Fibroblast of the conjunctiva (primary cell): ENCODE results near the gene LRMDA.

ENCODE experiments used
- DNase-seq: peaks from one replicate; pipeline ENCODE4 v3.0.0-alpha.2; 2010; ENCODE audit warnings: low read depth

The LRMDA gene

GRCh38 chr10:75476985-75477384, 45.6 kb downstream of the LRMDA start:
- DNase-seq = no peak

DNA sequence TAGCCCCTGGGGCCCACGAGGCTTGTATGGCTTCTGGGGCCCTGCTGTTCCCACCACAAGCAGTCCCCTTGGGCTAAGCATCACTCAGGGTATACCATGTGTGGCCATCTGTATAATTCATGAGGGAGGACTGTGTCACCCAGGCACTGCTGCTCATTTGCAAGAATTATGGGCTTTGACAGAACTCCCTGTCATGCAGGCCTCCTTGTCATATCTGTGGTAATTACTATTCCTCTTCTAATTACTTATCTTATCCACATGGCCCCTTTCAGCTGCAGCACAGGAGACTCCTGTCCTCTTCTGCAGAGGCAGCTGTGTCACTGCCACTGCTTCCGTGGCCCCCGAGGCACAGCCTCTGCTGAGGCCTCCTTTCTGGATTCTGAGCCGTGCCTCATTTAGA, 46.3 kb downstream of the LRMDA start:
- DNase-seq = no peak

DNA sequence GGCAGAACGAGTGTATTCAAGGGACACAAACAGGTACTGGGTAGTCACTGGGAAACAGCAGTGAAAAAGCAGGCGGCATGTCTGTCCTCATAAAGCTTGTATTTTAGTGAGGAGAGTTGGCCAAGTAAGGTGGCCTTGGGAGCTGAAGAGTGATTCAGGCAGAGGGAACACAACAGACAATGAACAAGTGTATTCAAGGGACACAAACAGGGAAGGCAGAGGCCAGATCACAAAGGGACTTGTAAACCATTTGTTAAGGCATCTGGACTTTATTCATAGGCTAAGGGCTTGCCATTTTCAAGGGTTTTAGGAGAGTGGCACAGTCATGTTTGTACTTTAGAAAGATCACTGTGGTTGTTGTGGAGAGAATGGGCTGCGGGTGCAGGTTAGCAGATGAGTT, 49.0 kb downstream of the LRMDA start:
- no peak for DNase-seq

GRCh38 chr10:75483188-75483587, 51.8 kb downstream of the LRMDA start:
- no peak for DNase-seq

DNA sequence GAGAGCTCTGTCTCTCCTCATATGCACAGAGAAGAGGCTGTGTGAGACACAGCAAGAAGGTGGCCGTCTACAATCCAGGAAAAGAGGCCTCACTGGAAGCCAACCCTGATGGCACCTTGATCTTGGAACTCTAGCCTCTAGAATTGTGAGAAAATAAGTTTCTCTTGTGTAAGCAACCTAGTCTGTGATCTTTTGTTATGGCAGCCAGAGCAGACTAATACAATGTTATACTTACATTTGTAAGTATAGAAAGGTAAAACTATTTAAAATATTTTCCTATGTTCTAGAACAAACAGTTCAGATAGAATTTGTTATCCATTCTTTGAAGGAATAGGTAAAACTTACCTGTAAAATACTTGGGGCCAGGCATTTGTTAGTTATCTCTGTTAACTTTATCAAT, 53.3 kb downstream of the LRMDA start:
- no peak for DNase-seq

GRCh38 chr10:75486591-75486990, 55.2 kb downstream of the LRMDA start:
- no peak for DNase-seq

GRCh38 chr10:75487087-75487754, 55.8 kb downstream of the LRMDA start:
- no peak for DNase-seq

- DNase-seq = no peak
These were observed 56.3 kb downstream of the LRMDA start for GRCh38 chr10:75487755-75488125.

DNA sequence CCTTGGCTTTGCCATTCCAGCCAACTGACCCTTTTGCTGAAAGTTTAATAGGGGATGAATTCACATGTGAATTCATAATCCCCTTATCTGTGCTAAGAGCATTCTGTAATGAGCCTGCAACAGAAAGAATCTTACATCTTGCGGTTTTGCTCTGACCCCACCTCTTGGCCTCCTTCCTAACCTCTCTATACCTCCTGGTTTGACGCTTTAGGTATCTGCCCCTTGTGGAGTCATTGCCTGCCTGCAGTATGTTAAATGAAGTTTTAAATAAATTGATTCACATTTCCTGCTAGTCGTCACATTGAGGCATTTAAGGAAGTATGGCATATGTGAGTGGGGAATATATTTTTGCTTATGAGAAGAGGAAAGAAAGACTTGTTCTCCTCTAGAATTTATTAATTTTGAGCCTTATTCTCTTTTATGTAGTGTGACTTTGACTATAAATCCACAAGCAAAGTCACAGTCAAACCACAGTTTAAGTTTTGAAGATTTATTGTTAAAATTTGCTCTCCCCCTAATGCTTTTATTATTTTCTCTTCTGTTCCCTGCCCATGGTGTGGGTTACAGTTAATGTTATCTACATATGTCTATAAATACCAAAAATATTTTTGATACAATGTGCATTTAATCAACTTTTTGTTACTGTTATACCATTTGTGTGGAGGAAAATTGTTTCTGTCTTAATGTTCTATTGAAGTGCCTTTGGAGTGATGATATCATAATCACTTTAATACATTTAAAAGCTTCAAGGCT, 60.9 kb downstream of the LRMDA start:
- DNase-seq = no peak

DNA sequence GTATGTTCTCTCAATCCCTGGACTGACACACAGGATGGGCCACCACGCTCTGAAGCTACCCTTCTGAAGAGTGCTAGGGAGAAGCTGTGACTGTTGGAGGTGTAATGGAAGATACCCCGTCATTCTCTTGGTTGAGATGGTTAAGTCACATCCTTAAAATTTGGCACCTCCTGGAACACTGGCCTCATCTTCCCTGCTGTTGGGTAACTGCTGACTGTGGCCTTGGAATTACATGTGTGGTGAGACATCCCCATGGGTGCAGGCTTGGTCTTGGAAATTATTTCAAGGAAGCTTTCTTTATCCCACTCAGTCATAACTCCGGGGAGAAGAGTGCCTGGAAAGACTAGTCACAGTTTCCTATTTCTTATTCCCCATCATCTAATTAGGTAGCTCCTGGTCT, 62.0 kb downstream of the LRMDA start:
- no peak for DNase-seq

DNA sequence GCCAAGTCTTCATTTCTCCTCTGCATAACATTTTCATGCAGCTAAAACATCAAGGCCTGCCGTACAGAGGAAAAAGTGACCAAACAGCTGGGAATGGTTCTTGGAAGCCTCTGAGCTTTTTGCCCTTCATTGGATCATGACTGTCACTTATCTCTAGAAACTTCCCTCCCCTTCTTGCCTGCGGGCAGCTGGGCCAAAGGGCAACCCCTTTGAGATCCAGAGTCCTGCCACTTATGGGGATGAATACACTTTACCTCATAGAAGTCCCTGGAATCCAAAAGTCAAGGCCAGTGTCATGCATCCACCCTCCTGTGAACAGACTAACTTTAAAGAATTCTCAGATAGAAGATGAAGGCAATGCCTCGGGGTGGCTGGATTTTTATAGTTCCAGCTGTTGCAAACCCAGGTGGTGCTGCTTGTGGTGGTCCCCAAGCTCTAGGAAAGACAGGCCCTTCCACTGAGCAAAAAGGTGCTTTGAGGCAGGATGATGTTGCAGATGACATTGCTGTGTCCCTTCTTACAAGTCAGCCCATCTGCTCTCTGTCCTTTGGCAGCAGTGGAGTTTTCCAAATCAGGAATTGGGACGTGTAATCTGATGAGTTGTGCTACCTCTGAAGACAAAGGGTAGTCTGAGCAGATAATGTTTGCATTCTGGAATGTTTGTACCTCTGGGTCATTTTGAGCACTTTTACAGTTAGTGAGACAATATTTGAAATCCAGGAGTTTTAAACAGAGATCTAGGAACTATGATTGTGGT, 64.2 kb downstream of the LRMDA start:
- no peak for DNase-seq

DNA sequence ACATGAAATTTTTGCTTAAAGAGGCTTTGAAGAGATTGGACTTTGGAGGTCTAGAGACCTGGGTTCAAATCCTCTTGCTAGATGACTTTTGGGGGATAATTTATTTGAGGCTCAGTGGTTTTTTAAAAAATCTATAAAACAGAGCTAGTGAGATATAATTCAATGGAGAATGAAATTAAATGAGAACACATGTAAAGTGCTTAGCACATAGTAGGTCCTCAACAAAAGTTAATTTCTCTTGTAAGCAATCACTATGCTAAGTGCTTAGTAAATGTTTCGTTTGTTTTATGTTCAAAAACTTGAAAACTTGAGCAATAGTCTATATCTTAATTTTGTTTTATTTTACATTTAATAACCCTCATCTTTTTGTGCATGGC, 64.8 kb downstream of the LRMDA start:
- no peak for DNase-seq

- no peak for DNase-seq
These were observed 66.8 kb downstream of the LRMDA start for GRCh38 chr10:75497997-75498883.

DNA sequence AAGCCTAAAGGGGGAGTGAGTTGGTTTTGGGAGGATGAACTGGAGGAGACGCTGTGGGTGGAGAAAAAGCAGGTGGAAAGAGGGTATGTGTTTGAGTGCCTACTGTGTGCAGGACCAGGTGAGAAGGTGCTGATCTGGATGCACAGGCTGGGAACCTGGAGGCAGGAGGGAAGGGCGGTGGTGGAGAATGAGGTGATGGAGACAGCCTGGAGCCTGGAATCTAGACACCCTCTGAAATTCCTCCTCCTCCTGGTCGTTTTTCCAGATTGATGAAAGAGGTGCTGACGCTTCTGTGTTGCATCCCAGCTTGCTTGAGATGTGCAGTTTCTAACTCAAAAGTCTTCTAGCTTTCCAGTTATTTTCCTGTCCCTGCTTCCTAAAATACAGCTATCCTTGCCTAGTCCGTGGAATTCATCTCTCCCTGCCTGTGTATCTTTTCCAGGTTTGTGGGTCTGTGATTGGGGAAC, 67.5 kb downstream of the LRMDA start:
- no peak for DNase-seq

DNA sequence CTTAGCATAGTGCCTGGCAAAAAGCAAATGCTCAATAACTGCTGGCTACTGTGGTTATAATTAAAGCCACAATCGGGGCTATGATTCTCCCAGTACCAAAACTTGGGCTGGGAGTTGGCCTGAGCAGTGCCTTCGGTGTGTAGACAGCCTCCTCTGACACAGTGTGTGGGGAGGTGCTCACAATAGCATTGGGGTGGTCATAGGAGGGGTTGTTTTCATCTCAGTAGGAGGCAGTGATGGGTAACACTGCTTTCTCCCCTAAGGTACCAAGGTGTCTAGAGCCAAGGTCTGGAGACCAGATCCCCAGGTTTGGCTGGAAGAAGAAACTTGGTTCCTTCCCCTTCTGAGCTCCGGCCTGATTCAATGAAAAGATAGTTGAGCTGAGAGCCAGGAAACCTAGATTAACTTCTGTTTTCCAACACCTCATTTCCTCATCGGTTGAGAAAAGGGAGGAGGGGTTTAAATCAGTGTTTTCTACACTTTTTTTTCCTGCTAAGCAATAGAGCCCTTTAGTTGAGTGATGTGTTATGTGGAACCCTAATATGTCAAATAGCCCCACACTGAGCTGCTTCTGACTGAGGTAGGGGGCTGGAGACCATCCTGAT, 68.2 kb downstream of the LRMDA start:
- no peak for DNase-seq

DNA sequence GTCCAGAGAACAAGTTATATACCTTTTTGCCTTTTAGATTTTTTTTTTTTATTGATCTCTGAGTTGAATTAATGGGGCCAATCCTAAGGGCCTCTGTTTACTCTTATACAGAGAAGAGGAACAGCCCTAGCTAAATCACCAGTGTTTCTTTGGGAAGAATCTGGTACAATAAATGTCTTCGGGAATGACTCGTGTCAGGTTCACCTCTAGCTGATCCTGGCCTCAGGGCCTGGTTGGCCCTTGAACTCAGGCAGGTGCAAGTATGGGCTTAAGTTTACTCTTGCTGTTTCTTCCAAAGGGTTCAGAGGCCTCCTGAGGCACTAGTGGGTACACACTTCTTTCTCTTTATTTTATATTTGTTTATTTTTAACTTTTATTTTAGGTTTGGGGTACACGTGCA, 71.0 kb downstream of the LRMDA start:
- no peak for DNase-seq

DNA sequence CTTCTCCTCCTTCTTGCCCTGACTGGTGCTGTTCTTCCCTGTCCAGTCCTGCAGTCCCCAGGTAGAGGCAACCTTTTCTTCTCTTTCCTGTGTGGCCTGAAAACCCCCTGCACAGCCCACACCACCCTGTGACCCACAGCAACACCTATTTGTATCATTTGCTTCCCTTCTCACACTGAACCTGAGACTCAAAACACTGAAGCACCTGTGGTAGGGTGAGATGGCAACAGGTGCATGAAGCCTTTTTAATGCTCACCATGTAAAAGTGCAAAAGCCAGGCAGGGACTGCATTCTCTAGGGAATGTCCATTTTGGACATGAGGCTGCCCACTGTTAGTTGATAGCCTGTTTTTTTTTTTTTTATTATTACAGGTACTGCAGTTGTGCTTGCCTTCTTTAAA, 71.4 kb downstream of the LRMDA start:
- no peak for DNase-seq

DNA sequence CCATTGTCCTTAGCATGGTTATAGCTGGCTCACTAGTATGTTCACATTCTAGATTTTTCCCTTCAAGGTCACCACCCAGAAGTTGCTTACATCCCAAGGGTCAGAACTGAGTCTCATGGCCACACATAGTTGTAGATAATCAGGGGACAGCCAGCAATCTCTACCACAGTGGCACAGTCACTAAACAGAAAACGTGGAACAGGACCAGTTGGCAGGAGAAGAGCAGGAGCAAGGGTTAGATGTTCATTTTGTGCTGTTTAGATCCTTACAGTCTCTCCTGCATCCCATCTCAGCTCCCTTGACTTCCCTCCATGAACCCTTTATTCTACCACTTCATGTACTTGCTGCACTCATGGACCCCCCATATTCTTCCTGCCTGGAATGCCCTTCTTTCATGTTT, 73.9 kb downstream of the LRMDA start:
- DNase-seq = no peak

- DNase-seq = no peak
These were observed 74.5 kb downstream of the LRMDA start for GRCh38 chr10:75505840-75506506.

DNA sequence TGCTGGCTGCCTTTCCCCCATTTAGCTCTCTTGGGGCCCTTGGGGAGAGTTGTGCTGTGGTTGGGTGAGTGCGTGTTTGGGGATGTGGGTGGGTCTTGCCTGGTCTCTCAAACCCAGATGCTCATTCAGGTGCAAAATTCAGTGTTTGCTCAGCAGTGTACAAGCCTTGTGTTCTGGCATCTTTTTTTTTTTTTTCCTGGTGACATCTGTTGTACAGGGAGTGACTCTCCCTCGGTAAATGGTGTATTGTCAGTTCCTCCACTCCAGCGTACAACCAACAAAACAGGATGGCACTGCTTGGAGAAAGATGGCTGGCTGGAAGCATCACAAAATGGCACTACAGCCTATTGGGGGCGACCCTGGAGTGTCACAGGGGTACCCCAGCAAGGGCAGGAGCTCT, 75.5 kb downstream of the LRMDA start:
- no peak for DNase-seq

DNA sequence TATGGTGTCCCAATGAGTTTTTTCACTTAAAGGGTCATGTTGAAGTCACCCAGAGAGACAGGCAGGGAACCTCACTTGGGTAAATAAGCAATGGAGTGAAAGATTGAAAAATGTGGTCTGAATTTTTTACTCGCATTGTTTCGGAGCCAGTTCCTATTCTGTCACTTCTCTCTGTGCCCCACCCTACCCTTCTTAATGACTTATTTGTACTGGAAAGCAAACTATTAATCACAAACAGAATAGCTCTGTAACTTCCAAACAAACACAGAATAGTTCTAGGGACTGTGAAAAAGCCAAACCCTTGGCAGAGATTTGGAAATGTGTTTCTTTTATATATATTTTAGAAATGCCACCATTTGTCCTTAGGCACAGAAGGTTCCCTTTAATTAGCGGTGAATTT, 76.0 kb downstream of the LRMDA start:
- DNase-seq = no peak
